GM18499 (cell line): ENCODE data around the gene GATB.

ENCODE experiments used
- ATAC-seq: cut with Tn5 transposase; IDR thresholded peaks from one replicate; pipeline ENCODE4 v1.9.1; 2021; ENCODE audit warnings: moderate number of reproducible peaks; ENCODE audit not compliant: insufficient read depth, unreplicated experiment

GATB gene, protein sequence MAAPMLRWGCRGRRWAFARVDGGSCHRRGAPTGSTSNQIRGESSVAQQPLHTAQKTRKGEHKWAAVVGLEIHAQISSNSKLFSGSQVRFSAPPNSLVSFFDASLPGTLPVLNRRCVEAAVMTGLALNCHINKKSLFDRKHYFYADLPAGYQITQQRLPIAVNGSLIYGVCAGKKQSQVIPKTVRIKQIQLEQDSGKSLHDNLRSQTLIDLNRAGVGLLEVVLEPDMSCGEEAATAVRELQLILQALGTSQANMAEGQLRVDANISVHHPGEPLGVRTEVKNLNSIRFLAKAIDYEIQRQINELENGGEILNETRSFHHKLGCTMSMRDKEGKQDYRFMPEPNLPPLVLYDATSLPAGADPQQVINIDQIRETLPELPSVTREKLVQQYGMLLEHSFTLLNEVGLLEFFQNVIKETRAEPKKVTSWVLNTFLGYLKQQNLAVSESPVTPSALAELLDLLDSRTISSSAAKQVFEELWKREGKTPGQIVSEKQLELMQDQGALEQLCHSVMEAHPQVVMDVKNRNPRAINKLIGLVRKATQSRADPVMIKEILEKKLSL

DNA sequence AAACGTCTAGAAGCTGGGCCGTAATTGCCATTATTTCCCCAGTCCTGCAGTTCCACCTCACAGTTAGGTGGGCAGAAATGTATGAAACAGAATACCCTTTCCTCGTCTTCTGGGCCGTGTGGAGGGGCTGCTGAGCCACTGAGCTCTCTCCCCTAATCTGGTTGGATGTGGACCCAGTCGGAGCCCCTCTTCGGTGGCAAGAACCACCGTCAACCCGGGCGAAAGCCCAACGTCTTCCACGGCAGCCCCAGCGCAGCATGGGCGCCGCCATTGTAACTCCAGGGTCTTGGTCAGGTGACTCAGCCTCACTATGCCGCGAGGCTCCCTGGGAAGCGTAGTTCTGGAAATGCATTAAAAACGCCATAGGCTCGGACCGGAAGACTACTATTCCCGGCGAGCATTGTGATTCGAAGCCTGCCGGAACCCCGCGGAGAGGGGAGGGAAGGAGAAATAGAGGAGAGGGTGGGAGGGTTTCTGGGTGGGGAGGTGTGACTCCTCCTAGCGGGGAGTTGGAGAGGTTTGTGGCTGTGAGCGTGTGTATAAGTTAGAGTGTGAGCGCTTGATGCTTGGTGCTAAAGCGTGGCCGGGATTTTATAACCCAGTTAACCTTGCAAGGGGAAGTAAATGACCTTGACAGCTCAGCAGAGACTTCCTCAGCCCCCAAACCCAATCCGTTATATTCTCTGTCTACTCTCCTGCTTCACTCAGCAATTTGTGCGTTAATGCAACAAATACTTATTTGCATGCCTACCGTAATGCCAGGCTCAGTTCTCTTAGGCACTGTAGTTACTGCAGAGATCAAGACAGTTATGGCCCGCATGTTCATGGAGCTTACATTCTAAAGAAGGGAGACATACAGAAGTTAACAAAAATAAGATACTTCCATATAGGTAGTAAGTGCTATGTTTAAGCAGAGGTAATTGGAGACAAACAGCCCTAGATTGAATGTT lies at the start of gene GATB:
GATB (minus strand) TSS at position 296 of the 950 bp plus-strand sequence; CDS start at position 271, 25 bp downstream.
- peak; percentile 99 for ATAC-seq

DNA sequence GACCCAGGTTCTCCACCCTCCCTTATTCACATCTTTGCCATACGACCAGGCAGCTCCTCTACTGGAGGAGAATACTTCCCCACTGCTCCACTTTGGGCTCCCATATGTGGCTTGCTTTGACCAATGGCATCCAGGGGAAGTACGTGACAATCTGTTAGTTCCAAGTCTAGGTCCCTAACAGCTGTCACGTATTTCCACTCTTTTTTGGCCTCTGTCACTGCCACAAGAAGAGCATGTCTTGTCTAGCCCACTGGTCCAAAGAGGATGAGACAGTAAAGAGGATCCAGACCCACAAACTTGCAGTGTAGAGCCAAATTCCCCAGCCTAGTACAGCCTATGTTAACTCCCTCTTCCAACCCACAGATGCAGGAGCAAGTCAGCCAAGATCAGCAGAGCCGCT lies 49.7 kb upstream of the GATB start:
- ATAC-seq: no peak

DNA sequence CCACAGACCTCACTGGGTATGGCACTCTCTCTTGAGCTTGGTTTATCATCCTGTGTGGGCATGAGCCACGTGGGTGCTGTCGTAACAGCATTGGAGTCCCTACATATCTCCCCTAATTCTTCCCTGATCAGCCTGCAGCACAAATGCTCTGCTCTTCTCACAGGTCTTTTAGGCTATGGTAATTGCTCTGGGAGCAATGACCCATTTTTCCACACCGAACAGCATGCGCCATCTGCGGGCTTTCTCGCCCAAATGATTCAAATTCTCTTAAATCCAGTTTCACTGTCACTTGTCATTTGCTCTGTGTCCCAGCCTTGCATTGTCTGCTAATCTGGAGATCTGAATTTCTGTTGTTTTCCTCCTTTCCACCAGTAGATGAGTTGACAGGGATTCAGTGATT lies 48.9 kb upstream of the GATB start:
- ATAC-seq: no peak

DNA sequence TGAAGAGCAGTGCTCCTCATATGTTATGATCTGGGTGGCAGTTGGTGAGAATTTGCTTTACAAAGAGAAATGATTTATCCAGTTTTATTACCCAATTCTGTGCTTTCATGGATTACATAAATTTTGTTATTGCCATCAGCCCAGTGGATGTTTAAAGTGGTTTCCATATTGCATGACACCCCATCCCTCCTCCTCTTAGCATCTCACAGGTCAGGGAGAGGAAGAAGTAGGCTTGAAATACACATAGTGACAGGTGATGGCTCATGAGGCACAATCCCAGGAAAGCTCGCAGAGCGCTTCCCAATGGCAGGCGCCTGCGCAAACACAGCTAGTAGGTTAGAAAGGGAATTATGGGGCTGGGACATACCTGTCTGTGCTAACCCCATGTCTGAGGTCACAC lies 47.7 kb upstream of the GATB start:
- no peak for ATAC-seq

DNA sequence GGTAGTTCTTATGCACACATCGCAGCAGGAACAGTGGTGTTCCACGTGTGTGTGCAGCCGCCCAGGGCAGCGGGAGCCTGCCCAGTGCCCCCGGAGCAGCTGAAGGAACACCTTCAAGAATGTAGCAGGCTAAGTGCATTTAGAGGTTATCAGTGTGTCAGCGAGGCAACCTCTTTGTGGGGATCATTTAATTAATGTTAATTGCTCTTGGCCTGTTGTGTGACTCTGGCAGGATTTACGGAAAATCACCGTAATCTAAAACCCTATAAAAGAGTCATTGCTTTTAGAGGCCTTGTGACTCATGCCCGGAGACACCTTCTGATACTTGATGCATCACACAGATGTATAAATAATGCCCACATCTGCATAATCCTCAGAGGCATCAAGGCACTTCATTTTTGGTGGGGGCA lies 47.3 kb upstream of the GATB start:
- no peak for ATAC-seq

DNA sequence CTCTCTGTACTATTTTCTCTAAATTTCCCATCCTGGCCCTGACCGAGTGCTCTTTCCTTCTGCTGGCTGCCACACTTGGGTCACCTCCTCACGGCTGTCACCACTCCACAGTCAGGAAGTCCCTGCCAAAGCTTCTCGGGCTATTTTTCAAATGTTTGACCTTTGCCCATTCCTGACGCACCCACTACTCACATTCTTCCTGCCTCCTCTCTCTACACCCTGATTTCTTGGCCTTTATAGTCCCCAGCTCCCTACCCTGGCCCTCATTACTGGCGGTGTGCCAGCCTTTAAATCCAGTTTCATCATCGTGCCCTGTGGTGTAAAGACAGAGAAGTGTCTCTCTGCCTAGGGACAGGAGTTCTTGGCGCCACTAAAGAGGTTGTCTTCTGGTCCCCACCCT lies 46.4 kb upstream of the GATB start:
- ATAC-seq: no peak

DNA sequence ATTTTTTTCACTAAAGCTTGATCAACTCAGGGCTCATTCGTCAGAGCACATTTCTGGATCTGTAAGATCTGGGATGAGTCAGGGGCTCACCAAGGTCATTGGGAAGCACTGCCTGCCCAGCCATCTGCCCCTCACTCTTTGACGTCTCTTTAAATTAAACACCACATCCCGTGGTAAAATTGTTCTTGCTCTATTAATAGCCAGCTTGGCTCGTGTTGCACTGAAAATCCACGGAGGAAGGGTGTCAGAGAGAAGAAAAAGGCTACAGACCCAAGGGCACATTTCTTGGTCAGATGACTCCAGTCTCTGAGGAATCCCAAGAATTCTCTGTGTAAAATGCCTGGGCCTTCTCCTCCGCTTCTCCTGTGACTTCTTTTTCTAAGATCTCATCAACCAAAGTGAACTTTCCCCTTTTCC lies 45.7 kb upstream of the GATB start:
- ATAC-seq: no peak

DNA sequence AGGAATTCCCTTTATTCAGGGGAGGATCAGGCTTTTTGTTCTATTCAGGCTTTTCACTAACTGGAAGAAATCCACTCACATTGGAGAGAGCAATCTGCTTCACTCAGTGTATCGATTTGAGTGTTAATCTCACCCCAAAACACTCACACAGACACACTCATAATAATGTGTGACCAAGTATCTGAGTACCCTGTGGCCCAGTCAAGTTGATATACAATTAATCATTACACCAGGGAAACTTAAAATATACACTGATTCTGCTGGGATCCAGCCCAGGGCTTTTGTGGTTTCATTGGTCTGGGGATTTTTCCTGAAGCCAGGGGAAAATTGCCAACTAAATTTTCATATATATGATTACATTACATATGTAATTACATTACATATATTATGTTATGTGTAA lies 44.0 kb upstream of the GATB start:
- ATAC-seq: no peak

DNA sequence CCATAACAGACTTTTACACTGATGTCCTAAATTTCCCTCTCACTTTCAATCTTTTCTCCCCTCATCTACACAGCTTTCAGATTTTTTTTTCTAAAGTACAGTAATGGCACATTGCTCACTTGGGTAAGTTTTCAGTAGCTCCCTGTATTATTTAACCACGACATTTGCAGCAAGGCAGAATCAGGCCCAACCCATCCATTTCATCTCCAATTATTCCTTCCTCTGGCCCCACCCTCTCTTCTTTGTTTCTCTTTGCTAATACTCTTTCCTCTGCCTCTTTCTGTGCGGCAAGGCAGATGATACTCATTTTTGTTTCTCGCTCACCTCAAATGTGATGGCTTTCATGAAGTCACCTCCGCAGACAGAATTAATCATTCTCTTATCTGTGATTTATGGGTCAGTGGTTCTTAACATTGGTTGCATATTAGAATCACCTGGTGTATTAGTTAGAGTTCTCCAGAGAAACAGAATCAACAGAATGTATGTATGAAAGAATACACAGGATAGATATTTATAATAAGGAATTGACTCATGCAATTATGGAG lies 43.4 kb upstream of the GATB start:
- no peak for ATAC-seq

DNA sequence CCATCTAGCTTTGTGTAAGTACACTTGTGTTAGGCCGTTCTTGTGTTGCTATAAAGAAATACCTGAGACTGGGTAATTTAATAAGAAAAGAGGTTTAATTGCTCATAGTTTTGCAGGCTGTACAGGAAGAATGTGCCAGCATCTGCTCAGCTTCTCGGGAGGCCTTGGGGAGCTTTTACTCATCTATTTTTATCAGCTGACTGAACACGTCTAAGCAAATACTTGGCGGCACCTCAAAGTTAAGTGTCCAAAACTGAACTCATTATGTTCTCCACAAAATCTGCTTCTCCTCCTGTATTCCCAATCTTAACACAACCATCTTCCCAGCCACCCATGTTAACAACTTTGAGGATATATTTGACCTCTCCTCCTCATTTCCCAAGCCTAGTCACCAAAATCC lies 42.4 kb upstream of the GATB start:
- no peak for ATAC-seq

DNA sequence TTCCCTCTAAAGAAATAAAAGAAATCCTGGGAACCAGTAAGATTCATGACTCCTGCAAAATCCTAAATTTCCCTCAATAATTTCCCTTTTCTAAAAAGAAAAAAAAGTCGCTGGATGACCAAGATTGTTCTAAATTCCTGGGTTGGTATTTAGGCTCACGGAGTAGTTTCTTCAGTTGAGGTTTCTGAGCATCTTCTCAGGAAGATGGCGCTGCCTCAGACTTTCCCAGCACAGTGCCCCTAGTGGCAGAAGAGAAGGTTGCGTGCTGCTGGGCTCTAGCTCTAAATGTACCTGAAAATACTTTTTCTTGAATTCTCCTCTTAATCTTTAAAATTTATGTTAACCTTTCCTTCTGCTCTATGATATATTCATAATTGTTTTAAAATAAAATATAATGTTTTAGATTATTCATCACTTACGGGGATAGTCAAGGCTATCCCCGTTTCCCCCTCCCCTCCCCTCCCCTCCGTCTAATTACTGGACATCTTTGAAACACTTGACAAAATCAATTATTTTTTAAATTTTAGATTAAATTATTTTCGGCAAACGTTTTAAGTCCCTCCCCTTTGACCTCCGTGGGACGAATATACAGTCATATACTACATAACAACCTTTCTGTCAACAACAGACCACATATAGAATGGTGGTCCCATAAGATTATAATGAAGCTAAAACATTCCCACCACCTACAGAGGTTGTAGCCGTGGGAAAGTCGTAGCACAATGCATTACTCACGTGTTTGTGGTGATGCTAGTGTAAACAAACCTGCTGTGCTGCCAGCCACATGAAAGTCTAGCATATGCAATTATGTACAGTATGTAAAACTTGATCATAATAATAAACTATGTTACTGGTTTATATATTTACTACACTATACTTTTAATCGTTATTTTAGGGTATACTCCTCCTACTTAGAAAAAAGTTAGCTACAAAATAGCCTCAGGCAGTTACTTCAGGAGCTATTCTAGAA lies 41.0 kb upstream of the GATB start:
- no peak for ATAC-seq

DNA sequence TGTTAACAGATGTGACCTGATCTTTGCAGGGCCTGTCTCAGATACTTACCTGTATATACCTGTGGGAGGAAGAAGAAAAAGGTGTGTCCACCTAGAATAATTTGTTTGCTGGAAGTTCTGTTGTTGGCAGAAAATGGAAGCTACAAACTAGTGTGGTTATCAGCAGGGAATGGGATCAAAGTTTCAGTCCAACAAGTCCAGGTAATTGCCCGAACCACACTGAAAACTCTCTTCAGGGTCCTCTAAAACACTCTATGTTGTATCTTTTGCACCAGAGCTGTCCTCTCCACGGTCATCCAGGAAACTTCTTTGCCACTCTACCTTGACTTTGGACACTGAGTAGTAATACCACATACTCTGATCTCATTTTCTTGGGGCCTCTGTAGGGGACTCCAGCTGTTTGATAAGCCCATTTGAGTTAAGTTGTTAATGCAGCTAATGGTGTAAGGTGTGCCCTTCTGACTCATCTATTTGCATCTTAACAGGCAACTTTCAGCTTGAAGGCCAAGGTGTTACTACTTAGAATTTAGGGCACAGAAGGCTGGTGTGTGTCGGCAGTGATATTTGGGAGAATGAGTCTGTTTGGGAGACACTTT lies 38.7 kb upstream of the GATB start:
- ATAC-seq: no peak

DNA sequence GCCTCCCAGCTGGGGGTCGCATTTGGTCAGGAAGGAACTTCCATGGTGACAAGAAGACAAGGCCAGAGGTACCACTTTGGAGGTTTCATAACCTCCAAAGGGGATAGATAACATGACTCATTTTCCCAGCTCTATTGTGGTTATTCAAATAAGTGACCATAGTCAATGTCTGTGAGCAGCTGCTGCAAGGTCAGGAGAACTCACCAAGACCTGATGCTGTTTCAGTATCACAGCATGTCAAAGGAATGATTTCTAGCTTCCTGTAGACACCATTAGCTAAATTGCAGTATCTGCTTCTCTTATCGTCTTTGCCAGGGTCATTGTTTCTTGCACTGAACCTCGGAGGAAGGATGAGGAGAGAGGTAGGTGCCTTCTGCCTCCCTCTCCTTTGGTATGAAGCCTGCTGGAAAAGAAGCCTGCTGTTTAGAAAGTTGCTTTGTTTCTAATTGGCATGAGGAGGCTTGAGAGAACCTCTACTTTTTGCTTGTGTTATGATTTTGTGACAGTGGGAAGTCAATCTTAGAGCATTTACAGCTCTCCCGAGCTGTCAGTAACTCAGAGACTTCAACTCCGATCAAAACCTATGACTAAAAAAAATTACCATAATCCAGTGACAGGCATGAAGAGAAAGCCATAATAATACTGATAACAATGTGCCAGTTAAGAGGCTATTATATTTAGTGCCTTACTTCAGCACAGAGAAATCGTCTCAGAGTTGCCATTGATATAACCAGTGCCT lies 38.0 kb upstream of the GATB start:
- peak; percentile 80 for ATAC-seq

DNA sequence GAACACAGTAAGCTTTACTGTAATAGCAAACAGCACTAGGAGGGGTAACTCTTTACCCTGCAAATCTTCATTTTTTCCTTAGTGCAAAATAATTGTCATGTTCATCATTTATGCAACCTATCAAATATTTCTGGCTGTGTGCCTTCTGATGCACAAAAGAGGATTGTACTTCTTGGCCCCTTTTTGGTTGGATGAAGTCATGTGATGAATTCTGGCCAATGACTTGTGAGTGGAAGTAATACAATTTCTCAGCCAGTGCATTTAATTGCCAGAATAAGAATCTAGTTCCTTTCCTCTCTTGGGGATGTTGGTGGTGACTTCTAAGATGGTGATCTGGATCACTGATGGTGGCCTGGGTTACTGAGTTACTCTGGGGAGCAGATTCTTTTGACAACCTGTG lies 37.0 kb upstream of the GATB start:
- no peak for ATAC-seq

DNA sequence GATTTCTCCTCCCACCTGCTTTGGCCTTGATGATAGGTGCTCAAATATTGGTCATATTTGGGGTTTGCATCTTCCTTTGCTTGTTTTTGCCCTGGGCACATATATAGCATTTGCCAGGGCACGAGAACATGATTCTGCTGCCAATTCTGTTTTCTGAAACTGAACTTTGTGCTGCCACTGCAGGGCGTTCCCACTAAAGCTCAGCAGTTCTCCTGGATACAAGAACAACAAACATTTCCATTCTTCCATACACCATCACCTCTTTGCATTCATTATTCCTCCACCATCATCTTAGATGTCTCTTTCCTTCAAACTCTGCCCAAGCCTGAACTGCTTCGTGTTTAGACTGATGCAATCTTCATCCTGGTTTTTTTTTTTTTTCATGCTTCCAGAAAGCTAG lies 36.3 kb upstream of the GATB start:
- no peak for ATAC-seq

DNA sequence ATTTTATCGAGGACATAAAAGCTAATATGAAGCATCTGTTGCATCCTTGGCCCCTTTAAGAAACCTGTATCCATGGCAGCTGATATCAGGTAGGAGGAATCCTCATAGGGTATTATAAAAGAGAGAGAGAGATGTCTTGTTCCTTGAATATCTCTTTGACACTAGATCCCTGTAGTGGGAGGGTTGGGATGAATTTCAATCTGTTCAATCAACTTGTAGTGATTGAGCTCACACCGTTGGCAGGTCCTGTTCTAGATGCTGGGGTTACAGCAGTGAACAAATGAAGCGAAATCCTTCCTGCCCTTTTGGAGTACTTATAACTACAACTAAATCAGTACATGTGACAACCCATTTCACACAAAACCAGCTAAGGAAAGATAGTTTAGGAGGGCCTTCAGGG lies 35.3 kb upstream of the GATB start:
- ATAC-seq: no peak

DNA sequence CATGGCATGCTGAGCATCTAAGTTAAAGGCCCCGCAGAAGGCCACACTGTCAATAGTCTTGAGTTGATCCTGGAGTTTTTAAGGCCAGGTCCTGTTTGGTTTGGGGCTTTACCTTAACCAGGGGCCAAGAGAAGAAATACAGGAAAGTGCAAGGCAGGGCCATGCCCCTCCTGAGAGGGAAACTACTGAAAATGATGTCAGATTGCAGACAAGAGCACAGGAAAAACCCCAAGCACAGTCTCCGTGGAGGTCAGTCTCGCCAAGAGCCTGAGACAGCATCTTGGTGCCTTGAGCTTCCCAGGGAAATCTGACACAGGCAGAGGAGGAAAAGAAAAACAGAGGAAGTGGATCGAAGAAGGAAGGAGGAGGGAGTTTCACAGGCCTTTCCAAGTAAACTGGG lies 32.2 kb upstream of the GATB start:
- no peak for ATAC-seq

DNA sequence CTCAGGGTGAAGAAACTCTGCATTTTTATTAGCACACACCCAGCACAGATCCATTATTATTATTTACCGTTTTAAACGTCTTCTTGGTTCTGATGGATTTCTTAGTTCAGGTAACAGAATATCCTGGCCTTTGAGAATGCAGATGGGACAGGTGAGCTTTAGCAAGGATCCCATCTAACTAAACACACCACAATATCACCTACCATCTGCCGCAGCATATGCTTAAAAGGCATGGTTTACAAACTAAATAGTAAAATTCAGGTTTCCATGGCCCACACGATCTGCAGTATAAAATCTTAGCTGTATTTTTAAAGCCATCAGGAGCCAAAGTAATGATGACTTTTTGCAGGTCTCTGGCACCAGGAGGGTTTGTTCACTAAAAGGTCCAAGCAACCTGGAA lies 31.7 kb upstream of the GATB start:
- no peak for ATAC-seq

DNA sequence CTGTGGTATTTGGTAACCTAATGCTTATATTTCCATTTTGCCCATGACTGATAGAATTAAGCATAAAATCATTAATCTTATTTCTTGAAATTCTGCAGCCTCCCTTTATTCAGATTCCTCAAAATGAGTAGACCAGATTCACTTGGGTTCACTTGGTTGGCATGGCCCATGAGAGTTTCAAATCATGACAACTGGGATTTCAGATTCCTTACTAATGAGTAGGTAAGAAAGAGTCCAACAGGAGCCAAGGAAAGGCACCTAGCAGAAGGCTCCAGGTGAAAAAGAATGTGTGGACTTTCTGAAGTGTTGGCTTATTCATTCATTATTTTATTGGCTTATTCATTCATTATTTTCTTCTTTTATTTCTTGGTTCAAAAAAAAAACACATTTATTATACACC lies 27.2 kb upstream of the GATB start:
- no peak for ATAC-seq
